WTC11 (cell line): ENCODE data around the gene MIPEP. TPM values are rescaled to one million over a fixed set of nuclear protein-coding genes. Genes with fewer than 3 reads are reported as not detected.

ENCODE experiments used
- ATAC-seq: fragments of 200-7000 bp; cut with Tn5 transposase; 2 replicates; pipeline ENCODE4 v1.10.0; 2021; ENCODE audit warnings: mild to moderate bottlenecking, moderate library complexity
- CTCF ChIA-PET: fragments of 300-600 bp; sonication (Branson Sonifier 250); formaldehyde crosslinking; loops from one replicate; lab custom pipeline; 2021; ENCODE audit warnings: antibody characterized with exemption; lab: Charles Lee
- POLR2A ChIA-PET: fragments of 350-600 bp; sonication (Branson Sonifier 250); formaldehyde crosslinking; loops from one replicate; lab custom pipeline; 2021; ENCODE audit warnings: antibody characterized with exemption; lab: Charles Lee
- DNase-seq: peaks from one replicate; pipeline ENCODE4 v3.0.0; 2021; ENCODE audit warnings: low spot score
- H3K27ac Mint-ChIP-seq: 2 replicates; pipeline ENCODE4 v1.8.0; 2021; ENCODE audit warnings: mixed read lengths
- H3K27me3 Mint-ChIP-seq: 2 replicates; pipeline ENCODE4 v1.8.0; 2021; ENCODE audit warnings: low read depth, mild to moderate bottlenecking, moderate library complexity, mixed read lengths
- H3K36me3 Mint-ChIP-seq: 2 replicates; pipeline ENCODE4 v1.8.0; 2021; ENCODE audit warnings: mixed read lengths
- H3K4me1 Mint-ChIP-seq: 2 replicates; pipeline ENCODE4 v1.8.0; 2022; ENCODE audit warnings: mixed read lengths
- H3K4me3 Mint-ChIP-seq: 2 replicates; pipeline ENCODE4 v1.8.0; 2021; ENCODE audit warnings: mild to moderate bottlenecking, moderate library complexity, mixed read lengths
- H3K9me3 Mint-ChIP-seq: 2 replicates; pipeline ENCODE4 v1.8.0; 2021; ENCODE audit warnings: mixed read lengths
- AFF4 ChIP-seq: sonication (generic); formaldehyde crosslinking; IDR thresholded peaks from 2 replicates; pipeline ENCODE4 v1.8.1; 2023; ENCODE audit warnings: mild to moderate bottlenecking, missing genetic modification reagents, borderline replicate concordance
- AR ChIP-seq: fragments of 250-450 bp; sonication (Bioruptor Pico); IDR thresholded peaks from 2 replicates; pipeline ENCODE4 v1.9.0; 2021; ENCODE audit warnings: mild to moderate bottlenecking
- ATF1 ChIP-seq: sonication (generic); formaldehyde crosslinking; IDR thresholded peaks from 2 replicates; pipeline ENCODE4 v1.8.1; 2023; ENCODE audit warnings: mild to moderate bottlenecking, moderate library complexity, missing genetic modification reagents
- CREB1 ChIP-seq: sonication (generic); formaldehyde crosslinking; IDR thresholded peaks from 2 replicates; pipeline ENCODE4 v1.8.0; 2023; ENCODE audit warnings: mild to moderate bottlenecking, missing genetic modification reagents
- EMX1 ChIP-seq: fragments of 250-450 bp; sonication (Bioruptor Pico); IDR thresholded peaks from 2 replicates; pipeline ENCODE4 v1.8.0; 2021; ENCODE audit warnings: mild to moderate bottlenecking
- ERG ChIP-seq: fragments of 250-450 bp; sonication (Bioruptor Pico); IDR thresholded peaks from 2 replicates; pipeline ENCODE4 v1.8.0; 2021; ENCODE audit warnings: mild to moderate bottlenecking
- GABPB1 ChIP-seq: sonication (generic); formaldehyde crosslinking; IDR thresholded peaks from 2 replicates; pipeline ENCODE4 v1.8.1; 2023; ENCODE audit warnings: mild to moderate bottlenecking, missing genetic modification reagents
- HMGXB4 ChIP-seq: sonication (generic); formaldehyde crosslinking; IDR thresholded peaks from 2 replicates; pipeline ENCODE4 v1.8.1; 2023; ENCODE audit warnings: mild to moderate bottlenecking, moderate library complexity, missing genetic modification reagents
- IRF1 ChIP-seq: sonication (generic); formaldehyde crosslinking; IDR thresholded peaks from 2 replicates; pipeline ENCODE4 v1.8.0; 2023; ENCODE audit warnings: missing genetic modification reagents
- MXD4 ChIP-seq: fragments of 250-450 bp; sonication (Bioruptor Pico); IDR thresholded peaks from 2 replicates; pipeline ENCODE4 v1.8.0; 2021; ENCODE audit warnings: mild to moderate bottlenecking, moderate library complexity, borderline replicate concordance
- PRRX2 ChIP-seq: fragments of 250-450 bp; sonication (Bioruptor Pico); IDR thresholded peaks from 2 replicates; pipeline ENCODE4 v1.8.0; 2021; ENCODE audit warnings: mild to moderate bottlenecking
- SP1 ChIP-seq: sonication (generic); formaldehyde crosslinking; conservative IDR thresholded peaks from 2 replicates; pipeline ENCODE4 v1.8.1; 2022; ENCODE audit warnings: missing genetic modification reagents
- TEAD4 ChIP-seq: sonication (generic); formaldehyde crosslinking; IDR thresholded peaks from 2 replicates; pipeline ENCODE4 v1.8.0; 2022; ENCODE audit warnings: mild to moderate bottlenecking, missing genetic modification reagents
- USF1 ChIP-seq: sonication (generic); formaldehyde crosslinking; IDR thresholded peaks from 2 replicates; pipeline ENCODE4 v1.8.0; 2022; ENCODE audit warnings: mild to moderate bottlenecking, missing genetic modification reagents
- USF2 ChIP-seq: sonication (generic); formaldehyde crosslinking; IDR thresholded peaks from 2 replicates; pipeline ENCODE4 v1.8.1; 2023; ENCODE audit warnings: mild to moderate bottlenecking, missing genetic modification reagents, moderate library complexity
- ZMAT4 ChIP-seq: fragments of 250-450 bp; sonication (Bioruptor Pico); IDR thresholded peaks from 2 replicates; pipeline ENCODE4 v1.9.0; 2021; ENCODE audit warnings: mild to moderate bottlenecking
- ZNF263 ChIP-seq: sonication (generic); formaldehyde crosslinking; IDR thresholded peaks from 2 replicates; pipeline ENCODE4 v1.8.1; 2022; ENCODE audit warnings: low read depth, mild to moderate bottlenecking, moderate library complexity, missing genetic modification reagents
- ZNF512 ChIP-seq: sonication (generic); formaldehyde crosslinking; IDR thresholded peaks from 2 replicates; pipeline ENCODE4 v1.8.1; 2022; ENCODE audit warnings: missing genetic modification reagents, borderline replicate concordance
- ZNF671 ChIP-seq: fragments of 250-450 bp; sonication (Bioruptor Pico); IDR thresholded peaks from 2 replicates; pipeline ENCODE4 v1.8.0; 2021; ENCODE audit warnings: mild to moderate bottlenecking
- total RNA-seq: library from RNA; stranded (reverse); gene quantifications from 3 replicates; pipeline ENCODE4 v1.2.3, GENCODE V29; 2021

The MIPEP gene
- total RNA-seq, 1 experiment from 2014 or later, result 30.5 TPM

GRCh38 chr13:23729531-23729930, 159.7 kb downstream of the MIPEP start (continued):
- TF ChIP-seq AR, result no peak
- no peak for TF ChIP-seq ZNF263 (CRISPR knock-in tag)
- no peak for TF ChIP-seq SP1 (CRISPR knock-in tag)
- TF ChIP-seq EMX1, result no peak
- TF ChIP-seq AFF4, result no peak
- no peak for TF ChIP-seq ZNF671 (CRISPR knock-in tag)
- TF ChIP-seq HMGXB4 (CRISPR knock-in tag), result no peak
- TF ChIP-seq IRF1, result no peak
- TF ChIP-seq TEAD4 (CRISPR knock-in tag), result no peak
- no peak for TF ChIP-seq MXD4 (CRISPR knock-in tag)

GRCh38 chr13:23728807-23729206, 160.4 kb downstream of the MIPEP start:
- H3K27ac Mint-ChIP-seq, result no peak overlapping the region
- no peak overlapping the region for H3K4me3 Mint-ChIP-seq
- no peak for ATAC-seq
- peaks cover 13% of the 10 kb centered on the region for H3K9me3 Mint-ChIP-seq
- H3K36me3 Mint-ChIP-seq, result no peaks in the 10 kb centered on the region; the same call in 1 of the 2 replicates
- H3K4me1 Mint-ChIP-seq, result peaks cover 15% of the 10 kb centered on the region
- ChIA-PET CTCF (interaction anchor here (0.9 kb wide), 1 partner anchor 13 kb away, joined by 3 read pairs; no protein-coding TSS in a partner anchor), POLR2A (no interaction called here)
- H3K27me3 Mint-ChIP-seq, result no peaks in the 10 kb centered on the region
- DNase-seq, result no peak
- no peak for TF ChIP-seq USF2 (CRISPR knock-in tag)
- TF ChIP-seq ZMAT4 (CRISPR knock-in tag), result no peak

- ChIA-PET POLR2A (no interaction called here), CTCF (interaction anchor here (2.9 to 3.9 kb wide), 2 partner anchors 10 to 16 kb away, joined by 8 to 22 read pairs; no protein-coding TSS in a partner anchor)
- Mint-ChIP-seq H3K27me3 (no peaks in the 10 kb centered on the region), H3K27ac (no peak overlapping the region), H3K4me3 (no peak overlapping the region), H3K9me3 (peaks cover 6% of the 10 kb centered on the region; the same call in 1 of the 2 replicates), H3K36me3 (no peaks in the 10 kb centered on the region; the same call in 1 of the 2 replicates), H3K4me1 (peaks cover 19% of the 10 kb centered on the region)
- TF ChIP-seq ZNF512 (no peak), PRRX2 (no peak), CREB1 (CRISPR knock-in tag) (no peak), ERG (CRISPR knock-in tag) (no peak), GABPB1 (CRISPR knock-in tag) (no peak), USF1 (CRISPR knock-in tag) (no peak), ATF1 (CRISPR knock-in tag) (no peak)
- ATAC-seq, result no peak
- DNase-seq, result no peak
These were observed 163.3 kb downstream of the MIPEP start for GRCh38 chr13:23725922-23726321.
